K562 (cell line): ENCODE results near the gene TEX14. TPM values are rescaled to one million over a fixed set of nuclear protein-coding genes. Genes with fewer than 3 reads are reported as not detected.

Experiments used
- ATAC-seq: fragments of 200-7000 bp; cut with Tn5 transposase; 3 replicates; pipeline ENCODE4 v1.9.1; 2020; ENCODE audit warnings: moderate library complexity
- BruUV-seq: library from RNA; stranded (reverse); fragments of 400-500 nt; replicated peaks from 2 replicates; lab custom pipeline; 2021; lab: Mats Ljungman, UMichigan
- CTCF ChIA-PET: fragments of 300-600 bp; formaldehyde crosslinking; extraction: SDS; loops from one replicate; lab custom pipeline; 2021; ENCODE audit warnings: low intra/inter-chr PET ratio; lab: Yijun Ruan, JAX
- POLR2A ChIA-PET: fragments of 300-600, 350-650 bp; sonication (Branson Sonifier 250); formaldehyde crosslinking; extraction: SDS; loops from one replicate; lab custom pipeline; 2021; ENCODE audit warnings: antibody characterized with exemption, inconsistent platforms; lab: Yijun Ruan, JAX
- DNase-seq, 4 experiments: peaks; one replicate each; pipeline versions ENCODE4 v3.0.0 to v3.0.0-alpha.2; 2011 to 2018; ENCODE audit warnings: low spot score in 3 of 4, mixed read lengths in 3 of 4; ENCODE audit errors: extremely low read depth in 1 of 4
- FAIRE-seq: peaks from 2 replicates; lab custom pipeline; 2011; peaks lifted over from hg19 to GRCh38; lab: Jason Lieb, UNC
- H2AFZ ChIP-seq: 2 replicates; pipeline ENCODE4 v1.6.0; 2011; ENCODE audit warnings: low read depth, low read length, control low read depth, inconsistent platforms
- H3K27ac ChIP-seq: fragments of 200-600 bp; 3 replicates; pipeline ENCODE4 v1.8.0; 2011; ENCODE audit warnings: low read depth, mild to moderate bottlenecking, control low read depth, inconsistent platforms, low read length, moderate library complexity, mixed read lengths; ENCODE audit errors: extremely low read depth
- H3K27me3 ChIP-seq, 2 experiments: fragments of 300-600 bp in 1 of 2; 2 replicates in 1 of 2; 3 replicates in 1 of 2; pipeline versions ENCODE4 v1.6.0 to v1.8.0; 2011; ENCODE audit warnings: inconsistent platforms in 2 of 2, low read length in 2 of 2, mild to moderate bottlenecking in 1 of 2, mixed read lengths in 1 of 2, moderate library complexity in 1 of 2; ENCODE audit not compliant: control insufficient read depth in 2 of 2, insufficient read depth in 2 of 2
- H3K36me3 ChIP-seq: fragments of 300-600 bp; 3 replicates; pipeline ENCODE4 v1.8.0; 2011; ENCODE audit warnings: mild to moderate bottlenecking, low read length, inconsistent platforms; ENCODE audit not compliant: control insufficient read depth, insufficient read depth
- H3K4me1 ChIP-seq, 2 experiments: fragments of 200-600 bp in 1 of 2; replicated peaks in 1 of 2; 2 replicates in 1 of 2; 3 replicates in 1 of 2; pipeline versions ENCODE4 v1.5.1 to v1.8.0; 2011; ENCODE audit warnings: inconsistent platforms in 2 of 2, low read length in 2 of 2, mild to moderate bottlenecking in 1 of 2, mixed read lengths in 1 of 2, moderate library complexity in 1 of 2; ENCODE audit not compliant: control insufficient read depth in 2 of 2, insufficient read depth in 2 of 2
- H3K4me2 ChIP-seq: 2 replicates; pipeline ENCODE4 v1.6.1; 2011; ENCODE audit warnings: low read length, control low read depth, inconsistent platforms, mixed read lengths; ENCODE audit not compliant: insufficient read depth
- H3K4me3 ChIP-seq: fragments of 200-600 bp; sonication (generic), shearing (Covaris generic); 2 replicates; pipeline ENCODE4 v1.5.1; 2016; ENCODE audit warnings: control low read depth, inconsistent platforms
- H3K79me2 ChIP-seq: fragments of 200-600 bp; 3 replicates; pipeline ENCODE4 v1.8.0; 2011; ENCODE audit warnings: low read length, inconsistent platforms; ENCODE audit not compliant: control insufficient read depth, insufficient read depth
- H3K9ac ChIP-seq, 2 experiments: 2 replicates each; pipeline versions ENCODE4 v1.6.0 to v1.6.1; 2011; ENCODE audit warnings: low read depth in 2 of 2, low read length in 2 of 2, control low read depth in 1 of 2, inconsistent platforms in 1 of 2, mild to moderate bottlenecking in 1 of 2, mixed read lengths in 1 of 2; ENCODE audit not compliant: insufficient read depth in 1 of 2
- H3K9me1 ChIP-seq: one replicate; pipeline ENCODE4 v1.6.0; 2011; ENCODE audit warnings: inconsistent platforms, mild to moderate bottlenecking, low read length, moderate library complexity; ENCODE audit not compliant: control insufficient read depth, insufficient read depth
- H3K9me3 ChIP-seq: replicated peaks from 2 replicates; pipeline ENCODE4 v1.5.1; 2011; ENCODE audit warnings: low read depth, low read length, inconsistent platforms; ENCODE audit not compliant: control insufficient read depth, insufficient read depth
- H4K20me1 ChIP-seq: replicated peaks from 2 replicates; pipeline ENCODE4 v1.6.1; 2011; ENCODE audit warnings: low read length, inconsistent platforms, mixed read lengths; ENCODE audit not compliant: control insufficient read depth, insufficient read depth
- CAMTA2 ChIP-seq: fragments of 250-450 bp; sonication (Bioruptor Pico); conservative IDR thresholded peaks from 2 replicates; pipeline ENCODE4 v1.5.1; 2022
- CBX2 ChIP-seq: fragments of 200-600 bp; sonication (generic); IDR thresholded peaks from one replicate; pipeline ENCODE4 v1.6.1; 2012; ENCODE audit warnings: mild to moderate bottlenecking, low read length, inconsistent platforms; ENCODE audit not compliant: insufficient read depth, poor library complexity, severe bottlenecking
- CEBPB ChIP-seq: fragments of 450-650 bp; IDR thresholded peaks from 2 replicates; pipeline ENCODE4 v1.6.1; 2016; ENCODE audit warnings: missing genetic modification characterization, missing compliant biosample characterization
- CHD2 ChIP-seq: IDR thresholded peaks from 2 replicates; pipeline ENCODE4 v1.6.1; 2011; ENCODE audit warnings: low read depth, low read length
- E4F1 ChIP-seq: fragments of 250-450 bp; sonication (Bioruptor Pico); IDR thresholded peaks from 2 replicates; pipeline ENCODE4 v1.5.0; 2021; ENCODE audit warnings: mild to moderate bottlenecking, borderline replicate concordance
- ETV1 ChIP-seq: fragments of 450-650 bp; conservative IDR thresholded peaks from 2 replicates; pipeline ENCODE4 v1.6.1; 2016; ENCODE audit warnings: missing genetic modification characterization, control low read depth, low read depth, missing compliant biosample characterization
- HDAC1 ChIP-seq, 2 experiments: fragments of 450-650 bp; IDR thresholded peaks; 2 replicates each; pipeline ENCODE4 v1.6.1; 2016 to 2017; ENCODE audit warnings: inconsistent platforms in 1 of 2, mild to moderate bottlenecking in 1 of 2, moderate library complexity in 1 of 2
- NCOA6 ChIP-seq: fragments of 450-650 bp; IDR thresholded peaks from 2 replicates; pipeline ENCODE4 v1.6.1; 2017; ENCODE audit warnings: mild to moderate bottlenecking
- NCOR1 ChIP-seq: fragments of 450-650 bp; IDR thresholded peaks from 2 replicates; pipeline ENCODE4 v1.6.1; 2016; ENCODE audit warnings: mild to moderate bottlenecking, moderate library complexity
- NFIC ChIP-seq: fragments of 450-650 bp; IDR thresholded peaks from 2 replicates; pipeline ENCODE4 v1.6.1; 2017; ENCODE audit warnings: mild to moderate bottlenecking, inconsistent platforms
- RBM39 ChIP-seq: fragments of 200-400 bp; formaldehyde crosslinking; optimal IDR thresholded peaks from 2 replicates; pipeline ENCODE3; 2018; ENCODE audit warnings: low read depth, low read length
- SRSF9 ChIP-seq: fragments of 200-400 bp; formaldehyde crosslinking; IDR thresholded peaks from 2 replicates; pipeline ENCODE4 v1.6.1; 2017; ENCODE audit warnings: low read depth, low read length, borderline replicate concordance
- TEAD1 ChIP-seq, 2 experiments: fragments of 450-650 bp in 1 of 2; sonication (generic) in 1 of 2; formaldehyde crosslinking; IDR thresholded peaks; 2 replicates each; pipeline versions ENCODE4 v1.4.0 to v1.8.0; 2020 to 2022; ENCODE audit warnings: mild to moderate bottlenecking in 2 of 2, missing genetic modification reagents in 1 of 2
- TGIF2 ChIP-seq: sonication (generic); formaldehyde crosslinking; IDR thresholded peaks from 2 replicates; pipeline ENCODE4 v1.8.1; 2022; ENCODE audit warnings: mild to moderate bottlenecking, missing genetic modification reagents, moderate library complexity
- XRCC5 ChIP-seq: fragments of 200-400 bp; formaldehyde crosslinking; IDR thresholded peaks from 2 replicates; pipeline ENCODE4 v1.6.1; 2017; ENCODE audit warnings: low read depth, mild to moderate bottlenecking, low read length
- ZBTB49 ChIP-seq: sonication (generic); formaldehyde crosslinking; IDR thresholded peaks from 2 replicates; pipeline ENCODE4 v1.8.0; 2022; ENCODE audit warnings: missing genetic modification reagents, mild to moderate bottlenecking, borderline replicate concordance
- ZNF79 ChIP-seq: fragments of 250-450 bp; sonication (Bioruptor Pico); IDR thresholded peaks from 2 replicates; pipeline ENCODE4 v1.4.0; 2020; ENCODE audit warnings: low read depth, mild to moderate bottlenecking, moderate library complexity
- WGBS: fragments of 100-300 bp; shearing (Covaris generic); methylation state at CpG from one replicate; pipeline ENCODE4 v1.1.6; 2016; ENCODE audit warnings: low coverage, mixed read lengths; ENCODE audit not compliant: insufficient coverage; ENCODE audit errors: missing lambda C conversion rate; 5-methylcytosine and 5-hydroxymethylcytosine counted together
- in situ Hi-C: fragments of 300-500 bp; cut with MboI; formaldehyde crosslinking; loops from 4 replicates; pipeline ENCODE4 v1.15.0; 2018; ENCODE audit warnings: inconsistent platforms, mixed read lengths
- intact Hi-C: fragments of 100-400 bp; cut with micrococcal nuclease; formaldehyde crosslinking; loops from 2 replicates; pipeline ENCODE4 v1.14.2; 2022
- polyA plus RNA-seq, 8 experiments: library from polyadenylated mRNA; depleted of rRNA in 4 of 8; stranded (reverse) in 5 of 8; unstranded in 3 of 8; fragments of >200 nt; fragmentation: Nextera tagmentation in 2 of 8; fragmentation: Illumina TruSeq in 1 of 8; extraction: Ambion mirVana in 2 of 8; extraction: Trizol in 1 of 8; gene quantifications; 2 replicates each; pipeline versions ENCODE4 v1.2.1 to v1.2.3, GENCODE V29; 2011 to 2014; ENCODE audit warnings: inconsistent platforms in 1 of 8, missing spikeins in 1 of 8
- total RNA-seq, 7 experiments: library from RNA; depleted of rRNA in 6 of 7; stranded (reverse); fragments of >200 nt in 6 of 7; fragmentation: Illumina TruSeq in 2 of 7; extraction: Trizol in 2 of 7; gene quantifications; 2 replicates each; pipeline versions ENCODE4 v1.2.1 to v1.2.3, GENCODE V29; 2011 to 2021; ENCODE audit warnings: low replicate concordance in 1 of 7

The TEX14 gene
- total and polyA plus RNA-seq, 9 of the 15 experiments (the other 6 are each of a cell fraction or from before 2014, with no cell fraction given), result 0.05 to 0.12 (median 0.09) TPM; not detected in 1

GRCh38 chr17:58631523-58632323 lies 60.1 kb downstream of the TEX14 start:
- peak; percentile 85 to 98 (median 86) for DNase-seq
- Histone ChIP-seq H3K4me1 (peaks cover 0 to 8% of the 10 kb centered on the region in 2 experiments; a peak in 2 of 5 replicates), H3K27me3 (no peaks in the 10 kb centered on the region), H3K4me2 (peak overlapping the region; percentile 87), H4K20me1 (no peaks in the 10 kb centered on the region), H3K9ac (peak overlapping the region; percentile 83 to 90; a peak in 3 of 4 replicates), H2AFZ (peak overlapping the region; percentile 92), H3K9me1 (no peaks in the 10 kb centered on the region), H3K36me3 (no peaks in the 10 kb centered on the region), H3K9me3 (no peaks in the 10 kb centered on the region), H3K79me2 (no peaks in the 10 kb centered on the region), H3K4me3 (peak overlapping the region; percentile 35), H3K27ac (peak overlapping the region; percentile 94)
- ChIA-PET POLR2A (interaction anchor here (0.6 to 8.7 kb wide), 89 partner anchors 11 to 793 kb away, joined by 3 to 303 read pairs (median 5); partner anchors contain the start of genes MTMR4, PPM1E, PRR11 and RAD51C), CTCF (interaction anchor here (0.6 to 0.7 kb wide), 2 partner anchors 479 to 782 kb away, joined by 3 read pairs; partner anchors contain the start of gene MRPS23)
- in situ Hi-C loops (no loop called here), intact Hi-C loops (loop anchor here (1.0 to 10.0 kb wide), 7 partner anchors 28 to 297 kb away; partner anchors contain the start of genes RAD51C and TEX14)
- FAIRE-seq, result peak; percentile 94
- WGBS, result under 1% methylated on average over 30 of the region's 30 CpGs
- BruUV-seq, result no TSS peak
- peak; percentile 96 for ATAC-seq
- TF ChIP-seq NCOR1 (peak; percentile 96), E4F1 (CRISPR knock-in tag) (peak; percentile 89), CAMTA2 (CRISPR knock-in tag) (peak; percentile 97), SRSF9 (no peak), CHD2 (peak; percentile 83), ETV1 (tag) (peak; percentile 53; the same call in 1 of the 2 replicates), XRCC5 (no peak), TEAD1 (CRISPR knock-in tag; IDR thresholded peaks at IDR 0.05) (peak in 1 of 2 experiments; percentile 95; a peak in 3 of 4 replicates), HDAC1 (IDR thresholded peaks at IDR 0.05) (peak in 1 of 2 experiments; percentile 64; a peak in 1 of 4 replicates), ZNF79 (CRISPR knock-in tag) (no peak), RBM39 (peak; percentile 99), CEBPB (tag) (peak; percentile 75), NFIC (peak; percentile 87), TGIF2 (CRISPR knock-in tag) (peak; percentile 88), ZBTB49 (CRISPR knock-in tag) (no peak), NCOA6 (0 out of 2 replicates have a peak, but pooled peaks have one; percentile 66), CBX2 (no peak)
